ENCODE results near the gene CHN1.

CHN1 gene

DNA sequence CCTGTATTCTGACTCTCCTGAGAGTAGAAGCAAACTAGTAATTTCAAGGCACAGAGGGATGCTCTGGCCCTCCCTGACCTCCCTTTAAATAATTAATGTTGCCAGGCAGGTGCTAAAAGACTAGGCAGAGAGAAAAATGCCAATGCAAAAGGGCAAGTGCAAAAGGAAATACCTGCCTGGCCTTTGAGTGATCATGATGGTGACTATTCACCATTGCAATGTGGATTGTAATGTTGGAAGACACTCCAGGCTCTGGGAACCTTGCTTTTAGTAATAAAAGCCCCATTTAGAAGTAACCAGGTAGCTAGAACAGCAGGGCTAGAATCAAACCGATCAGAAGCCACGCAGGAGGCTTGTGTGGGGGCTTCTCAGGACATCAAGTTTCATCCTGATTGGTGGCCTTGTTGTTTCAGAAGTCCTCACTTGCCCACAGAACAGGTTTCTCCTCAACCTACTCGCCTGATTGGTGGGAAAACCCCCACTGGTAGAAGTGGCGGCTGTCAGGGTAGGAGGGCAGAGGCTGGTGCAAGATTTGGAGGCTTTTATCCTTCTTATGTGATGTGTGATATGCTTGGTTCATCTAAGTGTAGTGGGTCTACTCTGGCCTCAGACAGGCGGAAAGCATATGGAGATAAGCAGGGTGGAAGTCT, 224.9 kb downstream of the CHN1 start:
- peak; percentile 22 for DNase-seq

DNA sequence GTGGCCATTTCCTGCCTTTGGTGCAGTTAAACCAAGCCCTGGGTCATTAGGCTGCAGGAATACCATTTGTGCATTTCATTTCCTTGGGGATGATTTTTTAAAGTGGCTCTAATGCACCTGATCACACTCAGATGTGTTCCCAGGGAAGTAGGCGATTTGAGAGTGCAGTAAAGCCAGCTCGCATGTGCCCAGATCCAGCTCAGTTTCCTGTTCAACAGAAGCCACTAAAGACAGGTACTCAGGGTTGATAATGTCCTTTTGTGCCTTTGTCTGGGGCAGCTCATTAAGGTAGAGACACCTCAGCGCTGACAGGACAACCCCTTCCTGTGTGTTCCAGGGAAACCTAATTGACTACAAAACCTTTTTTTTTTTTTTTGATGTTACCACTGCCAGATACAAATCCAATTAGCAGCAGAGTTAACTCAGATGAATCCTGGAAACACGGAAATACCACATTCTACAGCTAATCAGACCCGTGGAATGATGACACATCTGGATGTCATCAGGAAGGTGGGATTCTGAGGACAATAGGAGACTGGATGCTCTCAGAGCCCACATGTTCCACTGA, 225.7 kb downstream of the CHN1 start:
- peak; percentile 14 for DNase-seq

DNA sequence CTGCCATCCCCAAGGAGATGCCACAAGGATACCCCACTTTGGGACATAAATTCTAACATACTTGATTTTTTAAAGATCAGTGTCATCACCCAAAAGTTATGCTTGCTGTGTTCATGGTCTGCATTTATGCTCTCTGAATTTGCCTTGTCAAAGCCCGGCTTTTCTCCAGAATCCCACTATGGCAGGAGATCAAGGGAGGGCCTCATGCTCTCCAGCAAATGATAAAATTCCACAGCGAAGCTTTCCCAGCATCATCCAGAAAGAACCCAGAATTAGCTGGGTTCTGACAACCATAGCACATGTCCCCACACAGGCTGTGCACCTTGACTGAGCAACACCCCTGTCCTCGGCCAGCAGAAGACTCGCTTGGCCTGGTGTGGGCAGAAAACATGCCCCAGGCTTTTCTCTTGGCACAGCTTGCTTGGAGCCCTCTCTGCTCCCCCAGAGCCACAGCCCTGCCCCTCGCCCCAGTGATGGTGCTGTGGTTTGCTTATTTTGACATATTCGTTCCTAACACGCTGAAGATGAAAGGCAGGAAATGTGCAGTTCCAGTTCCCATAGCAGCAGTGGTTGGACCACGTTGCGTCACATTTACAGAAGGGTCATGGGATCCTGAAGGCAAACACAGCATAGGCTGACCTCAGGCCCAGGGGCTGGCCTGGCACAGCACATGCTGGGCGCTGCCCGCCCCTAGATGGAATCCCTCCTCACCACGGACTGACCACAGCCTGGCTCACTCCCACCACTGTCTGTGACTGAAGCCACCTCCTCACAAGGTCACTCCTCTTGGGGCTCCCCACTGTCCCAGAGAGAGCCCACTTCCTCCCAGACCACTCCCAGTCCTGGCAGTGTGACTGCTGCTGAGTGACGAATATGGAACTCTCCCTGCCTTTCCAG, 226.8 kb downstream of the CHN1 start:
- peak; percentile 85 for DNase-seq

DNA sequence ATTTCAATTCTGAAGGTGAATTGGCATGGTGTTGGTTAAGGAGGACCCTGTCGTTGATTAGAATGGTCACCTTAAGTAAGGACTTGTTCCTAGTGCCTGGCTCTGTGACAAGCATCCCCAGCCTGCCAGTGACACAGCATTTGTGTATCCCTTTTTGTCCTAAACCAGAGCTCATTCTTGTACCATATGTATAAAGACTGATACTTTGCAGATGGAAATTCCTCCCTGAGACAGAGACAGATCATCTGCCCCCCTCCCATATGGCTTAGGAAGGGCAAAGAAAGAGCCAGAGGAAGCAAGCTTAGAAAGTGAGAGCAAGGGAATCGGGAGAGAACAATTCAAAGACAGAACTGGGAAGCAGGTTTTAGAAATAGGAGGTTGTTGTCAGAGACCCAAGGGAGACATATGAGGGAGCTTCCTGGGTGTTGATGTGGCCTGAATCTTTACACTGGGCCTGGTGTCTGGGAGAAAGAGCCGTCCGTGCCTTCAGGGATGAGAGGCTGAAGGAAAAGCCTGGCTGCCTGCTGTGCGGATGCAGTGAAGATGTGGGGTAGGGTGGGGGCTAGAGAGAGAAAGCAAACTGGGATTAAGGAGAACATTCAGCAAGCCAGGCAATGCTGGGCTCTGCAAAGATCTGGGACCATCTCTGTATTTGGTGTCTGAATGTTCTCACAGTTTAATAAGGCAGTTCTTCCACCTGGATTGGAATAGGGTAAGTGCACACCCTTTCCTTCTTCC, 227.7 kb downstream of the CHN1 start:
- DNase-seq, result no peak

DNA sequence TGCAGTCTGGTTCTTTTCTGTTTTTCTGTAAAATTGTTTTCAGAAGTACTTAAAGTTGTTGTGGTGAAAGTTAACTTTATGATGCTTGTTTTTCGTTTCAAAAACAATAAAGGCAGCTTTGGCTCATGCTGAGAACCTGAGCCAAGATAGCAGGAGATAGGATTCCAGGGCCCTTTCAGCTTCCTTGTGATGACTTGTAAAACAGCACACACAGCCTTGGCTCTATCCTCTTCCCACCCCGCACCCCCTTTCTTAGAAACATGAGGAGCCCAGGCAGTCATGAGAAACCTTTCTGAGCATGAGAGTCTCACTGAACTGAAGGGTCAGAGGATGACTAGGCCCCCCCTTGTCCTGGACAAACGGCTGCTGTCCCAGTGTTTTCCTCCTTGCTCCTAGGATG, 228.5 kb downstream of the CHN1 start:
- DNase-seq, result no peak

DNA sequence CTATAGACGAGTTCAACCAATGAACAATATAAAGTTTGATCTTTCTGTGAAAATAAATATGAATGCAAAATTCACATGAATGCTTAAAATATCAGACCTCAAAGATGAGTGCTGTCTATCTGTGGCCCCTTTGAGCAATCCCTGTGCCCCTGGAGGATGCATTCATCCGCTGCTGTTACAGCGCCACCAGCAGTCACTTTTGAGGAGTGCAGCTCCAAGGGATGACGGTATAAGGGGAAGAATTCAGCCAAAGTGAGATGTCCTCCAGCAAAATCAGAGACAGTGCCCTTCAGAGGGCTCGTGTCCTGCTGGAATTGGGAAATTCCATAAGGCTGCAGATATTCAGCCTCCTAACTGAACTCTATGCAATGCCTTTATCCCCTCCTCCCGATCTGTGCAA, 229.0 kb downstream of the CHN1 start:
- peak; percentile 13 for DNase-seq

DNA sequence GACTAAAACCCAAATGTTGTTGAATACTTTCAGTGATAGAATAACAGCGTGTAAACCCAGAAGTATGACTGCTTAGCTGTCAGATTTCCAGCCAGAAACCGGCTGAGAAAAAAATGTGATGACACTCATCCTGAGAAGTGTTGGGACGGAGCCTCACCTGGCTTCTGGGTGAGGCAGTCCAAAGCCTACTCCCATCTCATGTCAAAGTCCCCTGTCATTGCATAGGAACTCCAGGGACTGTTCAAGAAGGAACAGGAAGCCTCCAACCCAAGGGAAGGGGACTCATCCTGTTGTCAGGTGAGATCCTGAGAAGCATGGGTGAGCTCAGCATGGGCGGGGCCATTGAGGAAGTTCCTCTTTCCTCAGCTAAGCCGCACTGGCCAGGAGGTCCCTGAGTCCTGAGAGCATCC, 229.6 kb downstream of the CHN1 start:
- DNase-seq, result no peak

DNA sequence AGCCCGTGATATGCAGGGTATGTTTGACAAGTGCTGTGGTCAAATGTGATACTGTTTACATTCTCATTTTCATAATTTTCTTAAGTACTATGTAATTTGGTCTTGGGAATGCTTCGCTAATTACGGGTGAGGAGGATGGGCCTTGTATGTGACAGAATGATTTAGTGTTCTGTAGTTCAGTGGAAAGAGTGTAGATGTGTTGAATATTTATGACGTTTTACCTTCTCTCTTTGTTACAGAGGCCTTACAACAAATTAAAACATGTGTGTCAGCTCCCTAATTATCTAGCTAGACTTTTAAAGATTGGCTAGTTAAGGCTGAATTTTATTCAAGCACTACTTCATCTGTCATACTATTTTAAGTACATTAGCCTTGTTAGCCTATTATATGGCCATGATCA, 230.3 kb downstream of the CHN1 start:
- no peak for DNase-seq

DNA sequence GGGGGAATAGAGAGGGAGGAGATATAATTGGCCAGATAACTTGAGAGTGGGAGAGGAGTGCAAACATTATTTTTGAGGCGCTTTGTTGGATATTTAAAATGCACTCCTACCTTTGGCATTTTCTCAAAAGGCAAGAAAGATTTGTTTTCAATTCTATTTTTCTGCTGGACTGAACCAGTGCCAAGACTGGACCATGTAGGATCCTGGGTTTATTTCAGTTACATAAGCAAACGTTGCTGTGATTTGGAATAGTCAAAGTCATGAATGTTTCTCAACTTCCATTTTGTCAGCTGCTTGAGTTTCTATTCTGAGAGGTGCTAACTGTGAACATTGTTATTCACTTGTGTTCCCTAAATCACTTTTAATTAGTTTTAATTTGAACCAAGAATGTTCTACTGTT, 232.0 kb downstream of the CHN1 start:
- DNase-seq, result no peak

DNA sequence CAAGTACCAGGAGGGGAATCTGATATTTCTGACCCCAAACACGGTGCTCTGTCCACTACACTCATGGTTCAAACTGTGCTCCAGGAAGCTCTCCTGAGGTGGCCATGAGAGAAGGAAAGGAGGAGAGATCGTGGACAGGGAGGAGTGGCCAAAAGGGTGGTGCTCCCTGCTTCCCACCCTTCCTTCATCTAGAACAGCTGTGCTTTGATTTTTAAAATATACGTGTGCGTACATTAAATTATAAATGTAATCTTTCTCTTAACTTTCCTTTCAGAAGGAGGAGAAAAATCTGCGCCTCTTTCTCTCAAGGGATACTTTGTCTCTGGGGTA, 232.7 kb downstream of the CHN1 start:
- no peak for DNase-seq

DNA sequence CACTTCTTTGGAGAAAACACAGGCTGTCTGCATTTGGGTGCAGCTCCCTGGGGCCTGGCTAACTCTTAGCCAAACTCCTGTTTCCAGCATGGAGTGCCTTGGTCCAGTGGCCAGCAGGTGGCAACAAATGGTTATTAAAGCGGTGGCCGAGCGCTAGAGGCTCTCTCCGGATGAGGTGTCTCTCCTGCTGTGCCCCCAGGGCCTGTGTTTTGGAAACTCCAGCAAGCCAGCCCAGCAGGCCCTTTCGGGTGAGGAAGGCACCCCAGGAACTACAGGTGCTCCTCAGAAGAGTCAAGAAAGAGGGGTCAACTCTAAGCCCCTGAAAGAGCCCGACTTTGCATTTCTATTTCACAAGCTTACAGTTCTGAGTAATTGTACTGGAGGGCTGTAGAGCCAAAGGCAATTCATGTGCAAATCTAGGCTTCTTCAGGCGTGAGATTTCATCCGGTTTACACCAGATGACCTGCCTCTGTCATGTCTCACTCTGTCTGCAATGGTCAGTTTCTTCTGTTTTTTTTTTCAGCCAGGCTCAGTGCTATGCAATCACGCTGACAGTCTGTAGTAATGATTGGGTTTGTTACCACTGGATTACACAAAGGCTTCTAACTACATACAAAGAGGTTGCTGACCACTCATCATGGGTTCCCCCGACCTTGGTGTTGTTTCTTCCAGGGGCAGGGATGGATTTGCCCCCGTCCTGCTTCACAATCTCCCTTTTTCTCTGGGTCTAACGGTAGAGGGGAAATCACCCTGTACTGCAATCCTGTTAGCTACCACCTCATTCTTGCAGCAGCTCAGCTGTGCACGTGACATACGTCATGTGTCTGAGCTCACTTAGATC, 233.3 kb downstream of the CHN1 start:
- DNase-seq, result peak; percentile 38

DNA sequence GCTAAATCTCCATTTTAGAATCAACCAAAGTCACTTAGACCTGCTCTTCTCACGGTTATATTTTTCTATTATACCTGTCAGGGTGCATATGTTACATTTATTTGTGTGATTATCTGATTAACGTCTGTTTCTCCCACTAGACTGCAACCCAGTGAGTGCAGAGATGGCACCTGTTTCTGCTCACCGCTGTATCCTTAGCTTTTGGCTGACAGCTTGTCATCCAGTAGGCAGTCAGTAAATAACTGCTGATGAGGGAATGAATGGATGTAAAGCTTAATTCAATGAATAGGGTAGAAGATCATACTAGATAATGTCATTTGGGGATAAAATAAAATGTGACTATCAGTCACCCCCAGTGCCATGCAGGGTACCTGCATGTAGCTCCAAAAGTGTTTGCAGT, 234.0 kb downstream of the CHN1 start:
- no peak for DNase-seq

DNA sequence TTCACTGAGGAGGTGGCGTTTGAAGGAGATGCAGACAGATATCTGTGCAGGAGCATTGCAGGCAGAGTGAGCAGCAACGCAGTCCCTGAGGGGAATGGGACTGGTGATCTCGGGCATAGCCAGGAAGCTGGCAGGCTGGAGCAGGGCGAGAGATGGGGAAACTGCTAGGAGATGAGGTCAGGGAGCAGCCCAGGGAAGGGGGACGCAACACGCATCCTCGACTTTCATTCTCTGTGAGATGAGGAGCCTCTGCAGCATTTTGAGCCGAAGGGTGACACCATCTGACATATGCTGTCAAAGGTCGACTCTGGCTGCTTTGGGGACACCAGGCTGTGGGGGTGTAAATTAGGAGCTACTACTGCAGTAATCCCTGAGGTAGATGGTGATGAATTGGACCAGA, 236.6 kb downstream of the CHN1 start:
- DNase-seq, result no peak

DNA sequence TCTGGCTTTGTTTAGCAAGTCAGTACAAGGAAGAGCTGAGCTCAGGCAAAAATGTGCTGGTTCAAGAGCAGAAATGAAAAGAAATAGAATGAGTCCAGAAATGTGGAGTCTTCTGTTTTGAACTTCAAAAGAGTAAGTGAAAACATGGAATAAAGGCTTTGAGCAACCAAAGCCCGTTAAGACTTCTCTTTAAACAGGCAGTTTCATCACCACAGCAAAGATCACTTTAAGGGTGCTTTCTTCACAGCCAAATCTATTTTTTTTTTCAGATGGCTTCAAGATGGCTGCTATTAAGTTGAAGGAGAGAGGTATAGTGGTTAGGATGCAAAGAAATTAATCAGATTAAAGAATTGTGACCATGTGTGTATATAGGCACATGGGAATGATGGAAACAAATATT, 238.9 kb downstream of the CHN1 start:
- no peak for DNase-seq

DNA sequence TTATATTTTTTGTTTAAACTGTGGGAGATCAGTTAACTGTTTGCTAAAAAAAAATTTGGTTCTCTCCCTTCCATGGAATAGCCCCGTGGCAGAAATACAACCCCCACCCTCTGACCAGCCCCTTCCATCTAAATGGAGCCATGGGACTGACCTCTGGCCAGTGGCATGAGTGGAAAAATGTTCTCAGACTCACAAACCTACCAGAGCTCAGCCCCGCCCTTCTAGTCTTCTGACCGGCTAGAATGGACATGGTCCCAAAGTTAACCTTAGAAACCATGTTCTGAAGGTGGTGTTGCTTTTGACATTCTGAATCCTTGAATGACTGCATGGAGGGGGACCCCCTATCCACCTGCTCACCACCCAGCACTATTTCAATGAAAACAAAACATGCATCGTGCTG, 239.6 kb downstream of the CHN1 start:
- DNase-seq, result no peak

DNA sequence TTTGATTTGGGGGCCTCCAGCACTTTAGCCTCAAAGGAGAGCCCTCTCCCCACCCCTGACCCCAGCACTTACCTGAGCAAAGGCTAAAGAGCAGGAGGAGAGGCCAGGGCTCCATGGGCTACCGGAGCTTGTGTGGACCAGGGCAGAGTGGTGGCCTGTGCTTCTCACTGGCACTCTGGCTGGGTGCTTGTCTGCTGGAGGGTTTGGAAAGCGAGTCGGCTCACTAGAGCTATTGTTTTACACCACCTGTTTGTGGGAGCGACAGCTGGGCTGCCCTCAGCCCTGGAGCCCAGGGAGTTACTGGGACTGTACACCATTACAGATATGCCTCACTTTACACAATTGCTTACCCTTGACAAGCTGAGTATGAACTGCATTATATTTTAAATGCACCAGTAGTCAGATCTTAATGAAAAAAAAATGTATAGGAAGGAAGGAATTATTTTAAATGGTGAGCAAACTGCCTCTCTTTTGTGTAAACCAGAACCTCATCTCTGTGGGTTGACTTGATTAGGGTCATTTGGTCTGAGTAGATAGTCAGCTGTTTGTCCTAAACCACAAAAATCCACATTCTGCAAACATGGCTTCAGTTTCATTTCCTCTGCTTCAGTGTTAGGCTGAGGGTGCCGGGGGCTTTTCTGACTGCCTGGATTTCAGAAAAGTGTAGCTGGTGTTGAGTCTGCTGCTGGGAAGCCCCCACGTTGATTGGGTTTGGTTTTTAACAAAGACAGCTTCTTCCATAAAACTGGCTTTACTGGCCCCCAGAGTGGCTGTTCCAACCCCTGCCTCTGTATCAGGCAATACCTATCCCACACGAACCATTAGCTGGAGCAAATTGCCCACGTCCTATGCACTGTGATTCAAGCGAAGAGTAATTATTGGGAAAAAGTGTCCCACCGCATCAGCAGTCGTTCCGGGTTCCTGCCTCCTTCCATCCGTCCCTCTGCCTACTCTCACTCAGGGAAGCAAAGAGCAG, 240.6 kb downstream of the CHN1 start, which contains the start of gene CHRNA1:
Gene CHRNA1, minus strand, starts transcription at position 193 of the 976 bp plus-strand sequence. Its CDS starts 78 bp downstream, at position 115.
- DNase-seq, result no peak

DNA sequence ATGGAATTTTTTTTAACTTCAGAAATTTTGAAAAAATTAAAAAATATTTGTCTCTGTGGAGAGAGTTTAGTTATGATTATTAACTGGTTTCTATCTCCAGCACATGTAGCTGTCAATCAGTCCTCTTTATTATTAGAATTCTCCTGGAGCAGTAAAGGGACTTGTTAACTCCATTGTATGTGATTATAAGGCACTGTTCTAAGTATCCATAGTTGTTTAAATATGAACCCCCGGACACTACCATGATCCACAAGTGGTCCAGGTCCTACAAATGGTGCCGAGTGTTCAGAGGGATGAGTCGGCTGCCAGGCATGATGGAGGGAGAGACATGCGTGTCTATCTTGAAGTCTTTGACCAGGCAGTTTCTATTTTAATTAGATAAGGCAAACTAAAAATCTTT, 241.4 kb downstream of the CHN1 start:
- DNase-seq, result no peak

DNA sequence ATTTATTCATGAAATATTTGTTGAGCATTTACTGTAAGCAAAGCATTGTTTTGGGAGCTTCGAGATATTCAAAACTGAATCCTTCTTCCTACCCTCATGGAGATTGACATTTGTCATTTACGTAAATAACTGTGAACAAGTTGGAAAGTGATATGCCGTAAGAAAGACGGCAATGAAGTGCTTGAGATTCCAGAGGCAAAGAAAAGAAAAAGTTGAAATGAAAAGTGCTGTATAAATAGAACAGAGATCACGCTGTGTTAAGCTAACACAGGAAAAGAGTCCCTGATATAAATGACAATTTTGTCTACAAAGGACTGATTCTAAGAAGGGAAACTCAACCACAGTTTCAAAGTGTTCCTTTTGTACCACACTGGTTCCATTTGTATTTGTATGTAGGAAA, 242.7 kb downstream of the CHN1 start:
- no peak for DNase-seq

DNA sequence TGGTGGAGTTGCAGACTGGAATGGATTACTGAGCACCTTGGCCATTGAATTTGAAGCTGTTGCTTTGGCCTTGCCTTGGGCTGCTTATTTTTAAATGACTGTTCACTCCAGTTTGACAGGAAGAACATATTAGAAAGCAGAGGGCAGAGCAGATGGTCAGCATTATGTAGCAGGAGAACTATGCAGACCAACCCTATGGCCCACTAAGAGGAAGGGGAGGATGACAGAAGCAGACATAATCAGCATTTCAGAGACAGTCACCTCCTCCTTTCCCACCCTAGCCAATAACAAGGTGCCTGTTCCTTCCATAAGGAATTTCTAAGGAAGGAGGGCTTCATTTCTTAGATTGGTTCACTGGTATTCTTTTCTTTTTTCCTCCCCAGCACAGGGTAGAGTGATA, 243.3 kb downstream of the CHN1 start:
- DNase-seq, result no peak

DNA sequence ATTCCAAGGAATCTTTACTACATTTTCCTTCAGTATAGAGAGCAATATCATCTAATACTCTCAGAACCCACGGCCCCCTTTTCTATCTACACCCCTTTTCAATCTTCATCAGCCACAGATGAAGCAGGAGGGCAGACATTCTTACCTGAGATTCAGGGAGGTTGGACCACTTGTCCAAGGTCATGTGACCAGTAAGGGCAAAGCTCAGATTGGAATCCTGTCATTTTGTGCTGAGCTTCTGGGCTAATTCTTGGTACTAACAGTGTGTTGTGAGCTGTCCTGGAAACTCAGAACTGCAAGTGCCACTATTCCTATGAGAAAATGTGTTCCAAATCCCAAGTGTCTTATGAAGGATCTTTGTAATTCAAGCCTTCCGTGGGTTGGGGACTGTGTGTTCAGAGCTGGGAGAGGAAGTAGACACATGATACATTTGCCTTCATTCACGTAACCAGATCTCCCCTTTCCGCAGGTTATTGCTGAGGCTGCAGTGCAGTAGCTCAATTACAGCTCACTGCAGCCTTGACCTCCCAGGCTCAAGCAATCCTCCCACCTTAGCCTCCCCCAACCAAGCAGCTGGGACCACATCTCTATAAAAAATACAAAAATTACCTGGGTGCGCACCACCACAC, 244.2 kb downstream of the CHN1 start:
- DNase-seq, result no peak
